HG02943 (cell line): ENCODE data around the gene ZEB2.

ENCODE experiments used
- ATAC-seq: cut with Tn5 transposase; IDR thresholded peaks from one replicate; pipeline ENCODE4 v1.9.1; 2021; ENCODE audit warnings: mild to moderate bottlenecking, low read depth, moderate library complexity; ENCODE audit not compliant: unreplicated experiment

Gene ZEB2

GRCh38 chr2:144475044-144475443 is 44.9 kb downstream of the ZEB2 start:
- no peak for ATAC-seq

GRCh38 chr2:144474017-144474416 is 45.9 kb downstream of the ZEB2 start:
- no peak for ATAC-seq

GRCh38 chr2:144472911-144473310 is 47.0 kb downstream of the ZEB2 start:
- ATAC-seq = no peak

GRCh38 chr2:144472046-144472412 is 47.9 kb downstream of the ZEB2 start:
- ATAC-seq = no peak

GRCh38 chr2:144471305-144472045 is 48.4 kb downstream of the ZEB2 start:
- ATAC-seq = peak; percentile 77

GRCh38 chr2:144470816-144471215 is 49.1 kb downstream of the ZEB2 start:
- ATAC-seq = no peak

- no peak for ATAC-seq
These were observed 49.6 kb downstream of the ZEB2 start for GRCh38 chr2:144470334-144470733.

- no peak for ATAC-seq
These were observed 50.1 kb downstream of the ZEB2 start for GRCh38 chr2:144469798-144470197.

- no peak for ATAC-seq
These were observed 50.9 kb downstream of the ZEB2 start for GRCh38 chr2:144468823-144469595.

- no peak for ATAC-seq
These were observed 52.3 kb downstream of the ZEB2 start for GRCh38 chr2:144467502-144468137.

GRCh38 chr2:144466637-144467036 is 53.3 kb downstream of the ZEB2 start:
- ATAC-seq = no peak

GRCh38 chr2:144465749-144466148 is 54.2 kb downstream of the ZEB2 start:
- ATAC-seq = no peak

- ATAC-seq = no peak
These were observed 55.2 kb downstream of the ZEB2 start for GRCh38 chr2:144464730-144465129.

- no peak for ATAC-seq
These were observed 56.7 kb downstream of the ZEB2 start for GRCh38 chr2:144463266-144463665.

- no peak for ATAC-seq
These were observed 57.7 kb downstream of the ZEB2 start for GRCh38 chr2:144462266-144462665.

- no peak for ATAC-seq
These were observed 58.6 kb downstream of the ZEB2 start for GRCh38 chr2:144461308-144461766.

GRCh38 chr2:144460727-144461307 is 59.1 kb downstream of the ZEB2 start:
- no peak for ATAC-seq

- ATAC-seq = no peak
These were observed 60.0 kb downstream of the ZEB2 start for GRCh38 chr2:144459937-144460336.

GRCh38 chr2:144459286-144459685 is 60.6 kb downstream of the ZEB2 start:
- no peak for ATAC-seq

- ATAC-seq = no peak
These were observed 61.4 kb downstream of the ZEB2 start for GRCh38 chr2:144458541-144458940.

- no peak for ATAC-seq
These were observed 63.2 kb downstream of the ZEB2 start for GRCh38 chr2:144456680-144457079.
